ENCODE measurements around the gene MLLT6. TPM values are rescaled to one million over a fixed set of nuclear protein-coding genes. Genes with fewer than 3 reads are reported as not detected.

Gene MLLT6
- total RNA-seq, 1 donor from 2014 or later = 20.9 TPM

GRCh38 chr17:38746849-38747462, 41.9 kb downstream of the MLLT6 start:
- DNase-seq (ENCODE audit: low read depth) = no peak
- peaks cover 52% of the 10 kb centered on the region for H4K20me1 ChIP-seq (ENCODE audit: insufficient read depth, low read length)
- FAIRE-seq = no peak
- TF ChIP-seq CTCF (IDR thresholded peaks at IDR 0.05; ENCODE audit: insufficient read depth, low read depth, low read length) = no peak
- no peak for TF ChIP-seq EZH2 (IDR thresholded peaks at IDR 0.05; ENCODE audit: insufficient read depth, low read length)
- H3K9me3 ChIP-seq (ENCODE audit: insufficient read depth, low read depth, low read length) = no peaks in the 10 kb centered on the region
- peak overlapping the region; percentile 84 for H3K4me3 ChIP-seq (ENCODE audit: insufficient read depth, low read depth, low read length)
- Mint-ChIP-seq H3K27ac (ENCODE audit: unreplicated experiment) (peak overlapping the region; percentile 69), H3K4me3 (ENCODE audit: unreplicated experiment) (peak overlapping the region; percentile 94), H3K36me3 (ENCODE audit: low read depth, unreplicated experiment) (peaks cover 3% of the 10 kb centered on the region), H3K27me3 (ENCODE audit: low read depth, unreplicated experiment) (no peaks in the 10 kb centered on the region), H3K9me3 (ENCODE audit: unreplicated experiment) (peaks cover 2% of the 10 kb centered on the region), H3K4me1 (ENCODE audit: low read depth, unreplicated experiment) (peaks cover 37% of the 10 kb centered on the region)
- no peaks in the 10 kb centered on the region for H3K27me3 ChIP-seq (ENCODE audit: insufficient read depth, low read length)
- H2AFZ ChIP-seq (ENCODE audit: low read depth, low read length) = no peak overlapping the region
- peaks cover 50% of the 10 kb centered on the region for H3K4me1 ChIP-seq (ENCODE audit: insufficient read depth, low read length)
- peak overlapping the region; percentile 90 for H3K9ac ChIP-seq (ENCODE audit: low read length)
- no peak overlapping the region for H3K27ac ChIP-seq (ENCODE audit: low read depth, low read length)
- no peaks in the 10 kb centered on the region for H3K36me3 ChIP-seq (ENCODE audit: insufficient read depth, low read length)
- peaks cover 63% of the 10 kb centered on the region for H3K79me2 ChIP-seq (ENCODE audit: insufficient read depth, low read length)
- H3K4me2 ChIP-seq (ENCODE audit: low read length) = peak overlapping the region; percentile 97

GRCh38 chr17:38747463-38748148, 42.5 kb downstream of the MLLT6 start:
- no peak for FAIRE-seq
- no peak for DNase-seq (ENCODE audit: low read depth)
- peaks cover 32% of the 10 kb centered on the region for H3K4me1 Mint-ChIP-seq (ENCODE audit: low read depth, unreplicated experiment)
- Histone ChIP-seq H3K27ac (ENCODE audit: low read depth, low read length) (peak overlapping the region; percentile 61), H3K9ac (ENCODE audit: low read length) (peak overlapping the region; percentile 90), H3K4me3 (ENCODE audit: insufficient read depth, low read depth, low read length) (peak overlapping the region; percentile 84), H2AFZ (ENCODE audit: low read depth, low read length) (peak overlapping the region; percentile 68), H3K27me3 (ENCODE audit: insufficient read depth, low read length) (no peaks in the 10 kb centered on the region), H3K9me3 (ENCODE audit: insufficient read depth, low read depth, low read length) (no peaks in the 10 kb centered on the region), H4K20me1 (ENCODE audit: insufficient read depth, low read length) (peaks cover 45% of the 10 kb centered on the region), H3K36me3 (ENCODE audit: insufficient read depth, low read length) (no peaks in the 10 kb centered on the region), H3K79me2 (ENCODE audit: insufficient read depth, low read length) (peaks cover 58% of the 10 kb centered on the region), H3K4me2 (ENCODE audit: low read length) (peak overlapping the region; percentile 97), H3K4me1 (ENCODE audit: insufficient read depth, low read length) (peaks cover 43% of the 10 kb centered on the region)
- no peaks in the 10 kb centered on the region for H3K27me3 Mint-ChIP-seq (ENCODE audit: low read depth, unreplicated experiment)
- peaks cover 2% of the 10 kb centered on the region for H3K9me3 Mint-ChIP-seq (ENCODE audit: unreplicated experiment)
- peaks cover 3% of the 10 kb centered on the region for H3K36me3 Mint-ChIP-seq (ENCODE audit: low read depth, unreplicated experiment)
- TF ChIP-seq EZH2 (IDR thresholded peaks at IDR 0.05; ENCODE audit: insufficient read depth, low read length) = no peak
- TF ChIP-seq CTCF (IDR thresholded peaks at IDR 0.05; ENCODE audit: insufficient read depth, low read depth, low read length) = no peak
- H3K27ac Mint-ChIP-seq (ENCODE audit: unreplicated experiment) = no peak overlapping the region
- H3K4me3 Mint-ChIP-seq (ENCODE audit: unreplicated experiment) = peak overlapping the region; percentile 94

Data from astrocyte (in vitro differentiated cells and primary cell).